AG09319 (cell line): Measurements from ENCODE around the gene TRMT10B.

Experiments
- DNase-seq: peaks from one replicate; pipeline ENCODE4 v3.0.0-alpha.2; 2010; ENCODE audit warnings: low read depth; ENCODE audit errors: extremely low read depth
- TF ChIP-seq, protein P1 (sequence below): IDR thresholded peaks from 2 replicates; pipeline ENCODE4 v1.5.1; 2011; ENCODE audit warnings: low read depth, mild to moderate bottlenecking, inconsistent platforms, low read length, moderate library complexity

Gene TRMT10B

GRCh38 chr9:37769995-37770394, 16.4 kb downstream of the TRMT10B start:
- TF ChIP-seq, protein P1, sequence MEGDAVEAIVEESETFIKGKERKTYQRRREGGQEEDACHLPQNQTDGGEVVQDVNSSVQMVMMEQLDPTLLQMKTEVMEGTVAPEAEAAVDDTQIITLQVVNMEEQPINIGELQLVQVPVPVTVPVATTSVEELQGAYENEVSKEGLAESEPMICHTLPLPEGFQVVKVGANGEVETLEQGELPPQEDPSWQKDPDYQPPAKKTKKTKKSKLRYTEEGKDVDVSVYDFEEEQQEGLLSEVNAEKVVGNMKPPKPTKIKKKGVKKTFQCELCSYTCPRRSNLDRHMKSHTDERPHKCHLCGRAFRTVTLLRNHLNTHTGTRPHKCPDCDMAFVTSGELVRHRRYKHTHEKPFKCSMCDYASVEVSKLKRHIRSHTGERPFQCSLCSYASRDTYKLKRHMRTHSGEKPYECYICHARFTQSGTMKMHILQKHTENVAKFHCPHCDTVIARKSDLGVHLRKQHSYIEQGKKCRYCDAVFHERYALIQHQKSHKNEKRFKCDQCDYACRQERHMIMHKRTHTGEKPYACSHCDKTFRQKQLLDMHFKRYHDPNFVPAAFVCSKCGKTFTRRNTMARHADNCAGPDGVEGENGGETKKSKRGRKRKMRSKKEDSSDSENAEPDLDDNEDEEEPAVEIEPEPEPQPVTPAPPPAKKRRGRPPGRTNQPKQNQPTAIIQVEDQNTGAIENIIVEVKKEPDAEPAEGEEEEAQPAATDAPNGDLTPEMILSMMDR, result no peak

GRCh38 chr9:37775216-37775919, 21.8 kb downstream of the TRMT10B start:
- DNase-seq, result no peak
- TF ChIP-seq, protein P1, result no peak

More at GRCh38 chr9:37769995-37770394, 16.4 kb downstream of the TRMT10B start:
- no peak for DNase-seq

GRCh38 chr9:37776328-37776727, 22.7 kb downstream of the TRMT10B start:
- DNase-seq, result no peak
- TF ChIP-seq, protein P1, result no peak

- TF ChIP-seq, protein P1, result no peak
- DNase-seq, result no peak
Measured at GRCh38 chr9:37778534-37778933, 24.9 kb downstream of the TRMT10B start.

- TF ChIP-seq, protein P1, result no peak
- no peak for DNase-seq
Measured at GRCh38 chr9:37784291-37784615, 30.6 kb downstream of the TRMT10B start.

GRCh38 chr9:37784616-37785483, 31.2 kb downstream of the TRMT10B start, which contains the start of gene EXOSC3:
Gene EXOSC3, minus strand, starts transcription at chr9:37785064. Its CDS starts 20 bp downstream, at chr9:37785044.
- TF ChIP-seq, protein P1, result no peak
- DNase-seq, result peak; percentile 49

- no peak for DNase-seq
- TF ChIP-seq, protein P1, result no peak
Measured at GRCh38 chr9:37787059-37787458, 33.5 kb downstream of the TRMT10B start.
